ENCODE results near the gene SORT1. TPM values are rescaled to one million over a fixed set of nuclear protein-coding genes. Genes with fewer than 3 reads are reported as not detected.

Gene SORT1
- total and polyA plus RNA-seq, 2 of the 13 experiments (the other 11 are each of a cell fraction or from before 2014, with no cell fraction given), result 32.4 to 93.0 TPM

- TF ChIP-seq ZNF574 (CRISPR knock-in tag; IDR thresholded peaks at IDR 0.05) (no peak; the same call in none of the 2 replicates), ZNF33A (CRISPR knock-in tag; IDR thresholded peaks at IDR 0.05; ENCODE audit: borderline replicate concordance) (no peak), IRX3 (CRISPR knock-in tag; IDR thresholded peaks at IDR 0.05; ENCODE audit: borderline replicate concordance, low read depth) (no peak), MIXL1 (CRISPR knock-in tag; IDR thresholded peaks at IDR 0.05) (peak; percentile 62), ZBTB2 (CRISPR knock-in tag; IDR thresholded peaks at IDR 0.05; ENCODE audit: low read depth) (peak; percentile 49; the same call in 1 of the 2 replicates), THAP7 (CRISPR knock-in tag; IDR thresholded peaks at IDR 0.05) (0 out of 2 replicates have a peak, but pooled peaks have one; percentile 28), ZNF121 (CRISPR knock-in tag; IDR thresholded peaks at IDR 0.05) (no peak), DR1 (CRISPR knock-in tag; IDR thresholded peaks at IDR 0.05) (peak; percentile 82), EEA1 (CRISPR knock-in tag; IDR thresholded peaks at IDR 0.05; ENCODE audit: borderline replicate concordance) (0 out of 2 replicates have a peak, but pooled peaks have one; percentile 66), ARNT2 (CRISPR knock-in tag; IDR thresholded peaks at IDR 0.05; ENCODE audit: low read depth) (0 out of 2 replicates have a peak, but pooled peaks have one; percentile 55), PHF20 (CRISPR knock-in tag; IDR thresholded peaks at IDR 0.05) (peak; percentile 67), MAFK (conservative IDR thresholded peaks at IDR 0.05 in 1 of 2, IDR thresholded peaks at IDR 0.05 in 1 of 2; ENCODE audit: low read length in 2 of 2) (no peak), ZNF710 (CRISPR knock-in tag; IDR thresholded peaks at IDR 0.05; ENCODE audit: borderline replicate concordance) (no peak), RNF2 (conservative IDR thresholded peaks at IDR 0.05; ENCODE audit: low read depth) (peak; percentile 91), NKX3-1 (CRISPR knock-in tag; IDR thresholded peaks at IDR 0.05) (no peak), ZNF782 (CRISPR knock-in tag; IDR thresholded peaks at IDR 0.05; ENCODE audit: borderline replicate concordance) (0 out of 2 replicates have a peak, but pooled peaks have one; percentile 9), MYPOP (CRISPR knock-in tag; IDR thresholded peaks at IDR 0.05) (peak; percentile 60; the same call in 1 of the 2 replicates), ZNF543 (CRISPR knock-in tag; IDR thresholded peaks at IDR 0.05) (peak; percentile 22; the same call in 1 of the 2 replicates), SOX6 (IDR thresholded peaks at IDR 0.05) (no peak), SOX6 (CRISPR knock-in tag; IDR thresholded peaks at IDR 0.05) (peak; percentile 63), HDAC1 (CRISPR knock-in tag; IDR thresholded peaks at IDR 0.05) (peak; percentile 91)
Measured at GRCh38 chr1:109426281-109427170, 28.8 kb upstream of the SORT1 start, which contains the start of gene PSMA5 (continued).
